AG10803 (cell line): Measurements from ENCODE around the gene CPB1.

Experiments used
- DNase-seq: peaks from one replicate; pipeline ENCODE4 v3.0.0; 2010; ENCODE audit warnings: low read depth
- H3K4me3 ChIP-seq: 2 replicates; pipeline ENCODE4 v1.5.1; 2011; ENCODE audit warnings: mild to moderate bottlenecking, low read length, control low read depth
- CTCF ChIP-seq: conservative IDR thresholded peaks from 2 replicates; pipeline ENCODE4 v1.5.1; 2011; ENCODE audit warnings: mild to moderate bottlenecking, low read length, control low read depth, inconsistent platforms

The CPB1 gene

DNA sequence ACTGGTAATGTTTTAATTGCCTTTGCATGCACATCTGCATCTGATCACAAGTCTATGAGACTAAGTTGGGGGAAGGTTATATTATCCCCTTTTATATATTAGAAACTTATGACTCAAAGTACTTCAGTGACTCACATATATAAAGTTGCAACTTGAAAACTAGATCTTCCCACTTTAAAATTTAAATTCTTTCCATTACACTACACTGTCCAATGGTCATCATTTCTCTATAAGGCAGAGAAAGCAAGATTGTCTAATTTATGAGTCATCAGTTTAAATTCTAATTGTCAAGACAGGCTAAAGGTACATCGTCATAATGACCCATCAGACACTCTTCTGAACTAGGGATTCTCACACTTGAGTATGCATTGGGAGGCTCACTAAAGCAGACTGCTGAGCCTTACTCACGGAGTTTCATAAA is 75.4 kb downstream of the CPB1 start:
- no peak for TF ChIP-seq CTCF
- no peak overlapping the region for H3K4me3 ChIP-seq
- DNase-seq: peak; percentile 49

- TF ChIP-seq CTCF: no peak
- peak; percentile 31 for DNase-seq
- H3K4me3 ChIP-seq: no peak overlapping the region
Measured at GRCh38 chr3:148903941-148904340, 76.3 kb downstream of the CPB1 start.

DNA sequence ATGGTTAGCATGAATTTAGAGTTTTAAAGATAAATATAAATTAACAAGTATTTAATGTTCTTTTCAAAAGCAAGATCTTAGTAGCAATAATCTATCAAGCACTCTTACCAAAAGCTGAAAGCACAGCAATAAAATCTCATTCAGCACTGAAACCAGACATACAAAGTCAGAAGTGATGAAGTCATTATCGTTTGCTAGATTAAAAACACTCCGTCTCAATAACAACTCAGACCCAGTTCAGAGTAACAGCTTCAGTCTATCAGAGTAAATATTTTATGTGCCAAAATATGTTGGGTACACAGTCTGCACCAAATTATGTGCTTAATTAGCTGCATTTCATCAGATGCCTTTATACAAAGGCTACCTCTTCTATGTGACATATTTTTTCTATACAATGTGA is 79.1 kb downstream of the CPB1 start:
- no peak for TF ChIP-seq CTCF
- no peak overlapping the region for H3K4me3 ChIP-seq
- peak; percentile 9 for DNase-seq
